ENCODE data around the gene RIMKLA.

The RIMKLA gene

DNA sequence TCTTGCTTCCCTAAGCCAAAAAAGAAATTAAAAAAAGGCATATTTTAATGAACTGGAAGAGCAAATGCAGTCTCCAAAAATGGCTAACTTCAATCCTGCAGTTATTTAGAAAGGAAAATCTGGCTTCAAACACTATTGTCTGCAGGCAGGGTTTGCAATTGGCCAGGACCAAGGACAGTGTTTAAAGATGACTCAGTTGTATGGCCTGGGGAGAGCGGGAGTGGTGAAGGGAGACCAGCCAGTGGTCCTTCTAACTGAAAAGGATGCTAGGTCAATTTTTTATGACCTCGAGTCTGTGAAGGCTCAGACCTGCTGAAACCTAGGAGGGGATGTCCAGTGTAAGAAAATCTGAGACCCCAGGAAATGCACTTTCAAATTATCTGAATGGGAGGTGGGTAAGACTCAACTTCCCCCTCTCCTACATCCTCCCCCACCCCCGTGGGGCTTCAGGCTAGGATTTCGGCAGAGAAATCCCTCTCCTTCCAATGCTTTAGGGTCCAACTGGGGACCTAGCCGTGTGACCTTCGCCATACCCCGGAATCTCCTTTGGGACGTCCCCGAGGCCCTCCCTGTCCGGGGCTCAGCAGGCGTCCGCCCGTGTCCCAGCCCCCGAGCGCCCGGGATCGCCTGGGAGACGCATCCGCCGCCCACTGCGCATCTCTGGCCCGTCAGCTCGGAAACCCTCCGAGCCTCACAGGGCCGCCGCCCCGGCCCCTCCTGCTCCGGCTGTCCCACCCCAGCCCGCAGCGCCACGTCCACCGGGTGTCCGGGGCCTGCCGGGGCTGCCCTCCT lies 602 bp upstream of the RIMKLA start:
- peak; percentile 80 for DNase-seq

DNA sequence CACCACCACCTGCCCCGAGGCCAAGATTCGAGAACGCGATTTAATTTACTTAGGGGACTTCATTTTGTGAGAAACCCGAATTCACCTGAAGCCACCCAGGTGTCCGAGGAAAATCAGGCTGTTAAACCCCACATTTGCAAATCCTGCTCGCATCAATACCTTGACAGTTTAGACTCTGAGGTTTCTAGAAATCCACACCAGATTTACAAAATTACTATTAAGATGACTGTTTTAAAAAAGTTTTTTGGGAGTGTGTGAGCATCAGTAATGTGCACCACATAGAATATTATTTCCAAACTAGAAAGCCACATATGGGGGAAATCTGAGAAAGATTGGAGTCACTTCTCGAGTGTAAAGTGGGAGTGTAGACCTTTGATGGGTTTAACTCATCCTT lies 685 bp downstream of the RIMKLA start:
- no peak for DNase-seq

GRCh38 chr1:42385283-42385682 lies 4.7 kb downstream of the RIMKLA start:
- no peak for DNase-seq

DNA sequence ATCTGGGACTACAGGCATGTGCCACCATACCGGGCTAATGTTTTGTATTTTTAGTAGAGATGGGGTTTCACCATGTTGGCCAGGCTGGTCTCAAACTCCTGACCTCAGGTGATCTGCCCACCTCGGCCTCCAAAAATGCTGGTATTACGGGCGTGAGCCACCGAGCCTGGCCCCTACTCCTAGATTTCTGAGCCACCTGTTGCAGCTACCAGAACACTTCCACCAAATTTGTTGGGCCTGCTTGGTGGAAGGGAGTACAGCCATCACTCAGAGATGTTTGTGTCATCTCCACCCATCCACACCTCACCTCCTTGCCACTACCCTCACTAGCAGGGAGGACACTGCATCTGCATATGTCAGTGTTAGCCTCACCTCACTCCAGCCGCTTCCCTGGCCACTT lies 5.5 kb downstream of the RIMKLA start:
- no peak for DNase-seq

DNA sequence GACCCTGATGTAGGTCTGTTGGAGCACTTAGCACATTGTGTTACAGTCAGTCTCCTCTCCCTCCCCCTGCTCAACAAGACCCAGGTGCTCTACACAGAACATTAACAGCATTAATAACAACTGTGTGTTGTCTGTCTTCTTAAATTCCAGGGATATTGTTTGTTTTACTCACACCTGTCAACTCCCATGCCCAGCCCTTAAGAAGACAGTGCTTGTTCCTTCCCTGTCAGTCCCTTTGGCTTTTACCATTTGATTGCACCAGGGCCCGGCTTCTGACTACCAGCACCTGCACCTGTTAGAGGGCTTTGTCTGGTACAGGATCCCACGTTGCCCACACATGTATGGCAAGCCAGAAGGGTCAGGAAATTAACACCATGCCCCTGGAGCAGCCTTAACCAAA lies 11.7 kb downstream of the RIMKLA start:
- no peak for DNase-seq

DNA sequence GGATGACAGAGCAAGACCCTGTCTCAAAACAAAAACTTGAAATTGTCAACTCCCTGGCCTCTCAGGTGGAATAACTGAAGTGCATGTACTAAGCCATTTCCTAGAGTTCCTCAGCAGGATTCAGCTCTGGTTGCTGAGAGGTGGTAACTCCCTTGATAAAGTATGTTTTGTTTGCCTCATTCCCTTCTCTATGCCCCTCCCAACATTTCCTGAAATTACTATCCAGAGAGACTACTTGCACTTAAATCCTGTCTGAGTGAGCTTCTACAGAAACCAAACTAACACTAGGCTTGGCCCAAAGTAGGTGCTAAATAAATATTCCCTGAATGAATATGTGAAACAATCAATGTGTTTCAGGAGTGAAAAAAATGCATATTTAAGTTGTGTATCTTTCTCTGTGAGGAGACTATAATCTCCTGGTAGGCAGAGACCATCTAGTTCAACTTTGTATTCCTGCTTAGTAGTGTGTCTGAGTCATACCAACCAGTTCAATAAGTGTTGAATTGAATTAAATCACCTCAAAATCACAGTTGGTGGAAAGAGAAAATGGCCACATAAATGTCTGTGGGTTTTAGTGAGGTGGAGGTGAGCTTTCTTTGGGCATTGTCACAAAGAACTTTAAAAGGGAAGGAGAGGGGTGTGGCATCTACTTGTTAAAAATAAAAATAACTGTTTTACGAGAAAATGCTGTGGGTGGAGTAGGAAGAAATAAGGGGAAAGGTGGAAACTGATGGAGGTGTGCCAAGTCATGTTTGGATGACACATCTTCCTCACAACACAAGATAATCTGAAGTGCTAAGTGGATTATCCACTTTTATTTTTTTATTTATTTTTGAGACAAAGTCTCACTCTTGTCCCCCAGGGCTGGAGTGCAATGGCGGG lies 12.6 kb downstream of the RIMKLA start:
- no peak for DNase-seq

DNA sequence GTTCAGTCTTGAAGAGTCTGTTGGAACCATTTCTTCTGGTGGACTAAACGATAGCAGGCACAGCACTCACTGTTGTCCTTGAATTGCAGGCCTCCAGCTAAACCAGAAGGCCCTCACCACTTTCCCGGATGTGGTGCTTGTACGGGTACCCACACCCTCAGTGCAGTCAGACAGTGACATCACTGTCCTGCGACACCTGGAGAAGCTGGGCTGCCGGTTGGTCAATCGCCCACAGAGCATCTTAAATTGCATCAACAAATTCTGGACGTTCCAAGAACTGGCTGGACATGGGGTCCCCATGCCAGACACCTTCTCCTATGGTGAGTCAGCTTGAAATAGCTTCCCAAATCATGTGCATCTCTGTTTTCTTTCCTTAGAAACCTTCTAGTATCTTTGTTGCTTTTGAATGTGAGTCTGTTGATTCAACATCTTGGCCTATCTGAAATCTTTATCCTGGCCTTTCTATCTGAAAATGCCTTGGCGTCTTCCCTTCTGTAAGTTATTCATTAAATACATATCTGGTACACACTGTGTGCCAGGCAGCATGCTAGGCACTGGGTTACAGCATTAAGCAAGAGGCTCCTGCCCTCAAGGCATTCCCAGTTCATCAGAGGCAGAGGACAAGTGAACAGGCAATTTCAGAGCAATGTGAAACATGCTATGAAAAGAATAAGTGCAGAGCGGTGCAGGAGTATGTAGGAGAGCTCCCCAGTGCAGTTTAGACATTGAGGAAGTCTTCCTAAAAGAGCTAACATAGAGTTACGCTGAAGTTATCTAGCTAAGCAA lies 18.9 kb downstream of the RIMKLA start:
- DNase-seq, result no peak

DNA sequence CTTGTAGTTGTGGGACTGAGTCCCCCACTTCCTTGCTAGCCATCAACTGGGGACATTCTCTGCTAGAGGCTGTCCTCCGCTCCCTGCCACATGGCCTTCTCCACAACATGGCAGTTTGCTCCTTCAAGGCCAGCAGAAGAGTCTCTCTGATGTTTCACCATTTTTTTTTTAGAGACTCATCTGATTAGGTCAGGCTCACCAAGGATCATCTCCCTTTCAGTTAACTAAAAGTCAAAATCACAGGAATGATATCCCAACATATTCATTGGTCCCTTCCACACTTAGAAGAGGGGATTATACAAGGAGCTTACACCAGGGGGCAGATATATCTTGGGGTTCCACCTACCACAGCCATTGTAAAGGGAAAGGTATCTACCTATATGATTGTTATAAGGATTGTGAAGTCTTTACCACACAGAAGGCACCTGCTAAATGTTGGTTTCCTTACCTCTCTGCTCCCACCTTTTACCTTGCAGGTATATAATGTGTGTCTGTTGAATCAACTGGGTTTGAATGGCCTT lies 23.3 kb downstream of the RIMKLA start:
- DNase-seq, result no peak

GRCh38 chr1:42414551-42415496 lies 34.2 kb downstream of the RIMKLA start:
- DNase-seq, result no peak

DNA sequence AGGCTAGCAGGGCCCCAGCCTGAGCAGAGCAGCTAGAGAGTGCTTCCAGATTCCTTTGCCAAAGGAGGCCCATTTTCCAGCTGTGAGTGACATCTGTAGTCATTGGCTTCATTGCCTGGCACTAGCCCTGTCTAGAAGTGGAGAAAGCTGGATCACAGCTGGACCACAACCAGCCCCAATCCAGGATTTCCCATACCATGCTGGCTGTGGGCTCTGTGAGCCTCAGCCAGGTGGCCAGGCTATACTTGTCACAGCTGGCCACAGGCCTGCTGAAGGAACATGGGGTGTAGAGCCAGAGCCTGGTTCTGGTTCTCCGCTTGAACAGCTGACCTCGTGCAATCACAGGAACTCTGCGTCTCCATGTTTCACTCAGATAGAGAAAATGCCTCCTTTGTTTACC lies 36.6 kb downstream of the RIMKLA start:
- no peak for DNase-seq

DNA sequence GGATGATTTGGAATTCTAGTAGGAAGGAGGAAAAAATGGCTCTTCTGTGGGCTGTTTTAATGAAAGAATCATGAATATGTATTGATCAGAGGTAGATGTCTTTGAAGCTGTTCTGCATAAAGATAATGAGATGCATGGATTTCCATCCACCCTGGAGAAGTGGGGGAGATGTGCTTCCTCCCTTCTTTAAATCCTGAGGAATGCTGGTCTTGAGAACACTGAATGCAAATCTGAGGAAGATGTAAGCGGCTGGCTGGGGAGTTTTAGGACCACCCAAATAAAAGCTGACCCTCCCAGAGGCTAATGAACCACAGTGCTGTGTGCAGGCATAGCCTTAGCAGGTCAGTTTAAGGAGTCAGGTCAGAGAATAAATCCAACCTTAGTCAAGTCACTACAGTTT lies 37.9 kb downstream of the RIMKLA start:
- DNase-seq, result no peak

DNA sequence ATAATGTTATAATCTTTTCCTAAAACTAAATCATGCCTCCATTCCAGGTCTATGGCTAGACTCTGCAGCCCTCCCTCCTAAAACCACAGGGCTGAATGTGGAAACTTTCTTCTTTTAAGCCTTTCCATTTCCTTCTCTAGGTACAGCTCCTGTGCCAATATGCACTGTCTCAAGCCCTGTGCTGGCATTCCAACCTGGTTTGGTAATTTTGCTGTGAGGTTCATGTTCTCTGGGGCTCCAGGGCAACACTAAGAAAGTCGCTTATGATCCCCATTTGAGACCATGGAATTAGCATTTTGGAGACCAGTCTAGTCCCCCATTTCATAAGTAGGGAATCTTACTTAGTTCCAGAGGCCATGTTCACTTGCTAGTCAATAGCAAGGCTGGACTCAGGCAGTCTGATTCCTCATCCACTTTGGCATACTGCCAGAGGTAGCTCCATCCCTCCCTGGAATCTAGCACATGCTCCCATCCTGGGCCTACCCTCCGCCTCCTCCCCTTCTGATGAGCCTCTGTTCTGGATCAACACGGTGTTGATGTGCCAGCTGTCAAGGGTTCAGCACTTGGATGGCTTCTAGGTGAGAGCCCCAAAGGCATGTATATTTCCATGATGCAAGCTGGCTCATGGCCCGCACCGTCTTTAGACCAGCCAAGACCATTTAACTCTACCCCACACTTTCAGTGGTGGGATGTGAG lies 38.7 kb downstream of the RIMKLA start:
- DNase-seq, result no peak

GRCh38 chr1:42420121-42420520 lies 39.5 kb downstream of the RIMKLA start:
- DNase-seq, result no peak

DNA sequence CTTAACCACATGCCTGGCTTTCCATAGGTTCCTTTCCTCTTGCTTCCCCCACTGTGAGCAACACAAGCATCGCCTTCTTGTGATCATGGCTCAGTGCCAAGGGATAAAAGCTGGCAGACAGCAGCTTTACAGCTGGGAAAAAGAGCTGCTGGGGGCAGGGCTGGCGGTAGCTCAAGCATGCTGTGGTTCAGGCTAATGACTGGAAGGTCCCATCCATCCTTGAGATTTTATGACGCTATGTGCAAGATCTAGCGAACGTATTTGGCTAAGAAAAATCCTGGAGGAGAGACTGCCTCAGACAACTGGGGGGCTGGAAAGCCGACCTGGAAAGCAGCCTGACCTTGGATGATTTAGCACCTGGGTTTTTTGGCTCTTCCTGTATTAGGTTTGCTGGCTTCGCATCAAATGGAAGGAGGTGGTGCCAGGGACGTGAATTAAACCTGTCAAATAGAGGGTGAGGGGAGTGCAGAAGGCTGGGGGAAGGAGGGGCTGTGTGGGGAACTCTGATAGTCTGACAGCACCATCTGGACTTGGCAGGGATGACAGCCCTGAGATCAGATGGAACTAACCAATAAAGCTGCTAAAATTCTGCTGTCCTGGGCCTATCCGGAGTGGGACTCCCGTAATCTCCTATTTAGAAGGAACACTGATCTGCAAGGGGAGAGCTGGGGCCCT lies 40.5 kb downstream of the RIMKLA start:
- DNase-seq, result peak; percentile 30

GRCh38 chr1:42422737-42423136 lies 42.1 kb downstream of the RIMKLA start:
- DNase-seq, result no peak

DNA sequence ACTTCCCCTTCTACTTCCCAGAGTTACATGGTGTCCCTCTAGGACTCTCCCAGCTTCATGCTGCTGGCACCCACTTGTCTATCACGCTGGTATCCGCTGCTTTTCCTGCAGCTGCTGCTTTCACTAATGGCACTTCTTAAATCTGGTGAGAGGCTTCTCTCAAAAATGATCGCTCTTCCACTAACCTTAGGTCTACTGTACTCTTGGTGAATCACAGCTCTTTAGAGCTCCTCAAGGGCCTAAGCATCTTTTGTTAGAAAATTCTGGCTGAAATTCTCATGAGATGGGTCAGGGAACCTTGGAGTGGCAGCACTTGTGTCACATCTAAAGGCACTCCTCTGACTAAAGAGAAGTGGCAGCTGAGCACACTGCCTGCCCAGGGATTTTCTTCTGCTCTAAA lies 43.1 kb downstream of the RIMKLA start:
- DNase-seq, result no peak

DNA sequence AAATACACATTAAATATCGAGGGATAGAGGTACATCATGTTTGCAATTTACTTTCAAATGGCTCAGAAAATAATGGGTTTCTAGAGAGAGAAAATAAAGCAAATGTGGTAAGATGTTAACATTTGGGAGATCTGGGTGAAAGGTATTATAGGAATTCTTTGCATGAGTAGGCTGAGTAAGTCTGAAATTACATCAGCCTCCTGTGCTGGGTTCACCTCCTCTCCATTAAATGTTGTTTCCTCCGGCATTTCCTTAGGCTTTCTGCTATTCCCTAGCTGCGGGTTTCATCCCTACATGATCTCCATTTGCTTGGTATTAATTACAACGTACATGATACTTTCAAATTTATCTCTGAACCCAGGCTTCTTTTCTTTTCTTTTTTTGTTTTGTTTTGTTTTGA lies 43.6 kb downstream of the RIMKLA start:
- DNase-seq, result no peak

- no peak for DNase-seq
Observed at GRCh38 chr1:42427240-42427639, 46.6 kb downstream of the RIMKLA start.

GRCh38 chr1:42429603-42430002 lies 49.0 kb downstream of the RIMKLA start:
- DNase-seq, result peak; percentile 71

DNA sequence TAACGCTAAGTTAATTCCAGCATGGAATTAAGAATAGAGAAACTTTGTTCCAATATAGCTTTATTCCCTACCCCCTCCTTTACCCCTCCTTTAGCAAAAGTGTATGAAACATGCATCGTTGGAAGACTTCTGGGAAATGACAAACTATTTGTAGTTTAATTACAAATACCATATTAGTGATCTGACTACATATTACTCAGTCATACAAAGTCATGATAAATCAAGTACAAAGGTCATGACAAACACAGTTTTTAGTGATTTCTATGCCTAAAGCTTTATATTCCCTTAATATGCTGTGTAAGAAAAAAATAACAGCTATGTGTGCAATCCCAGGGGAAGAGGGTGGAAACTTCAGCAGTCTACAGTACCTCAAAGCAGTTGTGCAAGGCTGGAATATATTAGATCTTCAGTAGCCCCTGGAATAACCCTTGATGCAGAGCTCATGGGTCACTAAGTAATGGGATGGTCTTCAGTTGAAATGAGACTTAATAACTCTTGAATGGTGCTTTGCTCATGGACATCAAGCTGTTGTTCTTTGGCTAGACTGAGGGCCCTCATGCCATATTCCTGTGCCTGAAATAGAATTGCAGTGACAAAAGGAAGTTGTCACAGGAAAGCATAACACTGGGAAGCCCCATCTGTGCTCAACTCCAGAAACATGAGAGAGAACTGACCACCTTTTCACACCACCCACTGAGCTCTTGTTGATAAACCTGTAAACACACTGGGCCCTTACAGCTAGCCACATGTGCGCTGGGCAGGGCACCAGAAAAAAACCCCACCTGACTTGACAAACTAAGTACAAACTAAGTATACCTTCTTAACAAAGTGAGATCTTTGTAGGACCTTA lies 49.9 kb downstream of the RIMKLA start:
- no peak for DNase-seq
